GM12878 (cell line): Measurements from ENCODE around the gene ASZ1. TPM values are rescaled to one million over a fixed set of nuclear protein-coding genes. Genes with fewer than 3 reads are reported as not detected.

Experiments
- ATAC-seq: fragments of 200-7000 bp; cut with Tn5 transposase; 3 replicates; pipeline ENCODE4 v1.9.1; 2020; ENCODE audit warnings: mild to moderate bottlenecking, moderate library complexity
- BruUV-seq: library from RNA; stranded (reverse); fragments of 400-500 nt; replicated peaks from 2 replicates; lab custom pipeline; 2021; lab: Mats Ljungman, UMichigan
- CTCF ChIA-PET: fragments of 300-600 bp; sonication (Branson Sonifier 250); formaldehyde crosslinking; extraction: SDS; loops from one replicate; lab custom pipeline; 2021; ENCODE audit warnings: inconsistent platforms; lab: Yijun Ruan, JAX
- POLR2A ChIA-PET: fragments of 350-600 bp; formaldehyde crosslinking; extraction: SDS; loops from one replicate; lab custom pipeline; 2021; ENCODE audit warnings: inconsistent platforms; lab: Charles Lee
- RAD21 ChIA-PET: fragments of 300-600 bp; sonication (Branson Sonifier 250); formaldehyde crosslinking; loops from one replicate; lab custom pipeline; 2023; ENCODE audit warnings: antibody characterized with exemption; ENCODE audit not compliant: unreplicated experiment; lab: Charles Lee
- SMC1A ChIA-PET: fragments of 300-600 bp; sonication (Branson Sonifier 250); formaldehyde crosslinking; loops from one replicate; lab custom pipeline; 2023; ENCODE audit not compliant: unreplicated experiment, uncharacterized antibody; lab: Charles Lee
- DNase-seq: peaks from one replicate; pipeline ENCODE4 v3.0.0-alpha.2; 2011; ENCODE audit warnings: low read depth, low spot score
- FAIRE-seq: peaks from 3 replicates; lab custom pipeline; 2011; peaks lifted over from hg19 to GRCh38; lab: Jason Lieb, UNC
- H2AFZ ChIP-seq: 2 replicates; pipeline ENCODE4 v1.6.0; 2011; ENCODE audit warnings: low read depth, low read length, control low read depth; ENCODE audit not compliant: control insufficient read depth
- H3K27ac ChIP-seq: 2 replicates; pipeline ENCODE4 v1.5.1; 2011; ENCODE audit warnings: control low read depth; ENCODE audit not compliant: control insufficient read depth, insufficient read depth
- H3K27me3 ChIP-seq, 2 experiments: replicated peaks in 1 of 2; 2 replicates each; pipeline versions ENCODE4 v1.6.0 to v1.6.1; 2011; ENCODE audit warnings: low read length in 1 of 2; ENCODE audit not compliant: control insufficient read depth in 2 of 2, insufficient read depth in 2 of 2
- H3K36me3 ChIP-seq, 2 experiments: 2 replicates each; pipeline ENCODE4 v1.5.1; 2011; ENCODE audit warnings: low read length in 1 of 2; ENCODE audit not compliant: control insufficient read depth in 2 of 2, insufficient read depth in 2 of 2
- H3K4me1 ChIP-seq: 2 replicates; pipeline ENCODE4 v1.6.1; 2011; ENCODE audit warnings: mild to moderate bottlenecking, low read length, moderate library complexity, mixed read lengths; ENCODE audit not compliant: control insufficient read depth, insufficient read depth
- H3K4me2 ChIP-seq: 2 replicates; pipeline ENCODE4 v1.6.0; 2011; ENCODE audit warnings: control low read depth; ENCODE audit not compliant: control insufficient read depth, insufficient read depth
- H3K4me3 ChIP-seq: fragments of 200-600 bp; sonication (generic); 2 replicates; pipeline ENCODE4 v1.5.1; 2016
- H3K79me2 ChIP-seq: 2 replicates; pipeline ENCODE4 v1.6.0; 2011; ENCODE audit warnings: low read length; ENCODE audit not compliant: control insufficient read depth, insufficient read depth
- H3K9ac ChIP-seq: 2 replicates; pipeline ENCODE4 v1.8.0; 2011; ENCODE audit warnings: low read length, control low read depth, mixed read lengths; ENCODE audit not compliant: control insufficient read depth, insufficient read depth
- H3K9me3 ChIP-seq: replicated peaks from 3 replicates; pipeline ENCODE4 v1.5.1; 2011; ENCODE audit warnings: mild to moderate bottlenecking, low read length; ENCODE audit not compliant: control insufficient read depth, insufficient read depth
- H4K20me1 ChIP-seq: 2 replicates; pipeline ENCODE4 v1.6.0; 2011; ENCODE audit not compliant: control insufficient read depth, insufficient read depth
- BCL11A ChIP-seq: IDR thresholded peaks from 2 replicates; pipeline ENCODE4 v1.6.1; 2011; ENCODE audit warnings: low read depth, low read length
- DPF2 ChIP-seq: fragments of 450-650 bp; IDR thresholded peaks from 2 replicates; pipeline ENCODE4 v1.6.1; 2017; ENCODE audit warnings: mild to moderate bottlenecking
- HDAC2 ChIP-seq: fragments of 200-600 bp; sonication (generic); IDR thresholded peaks from 2 replicates; pipeline ENCODE4 v1.6.1; 2017
- IKZF1 ChIP-seq: fragments of 450-650 bp; conservative IDR thresholded peaks from 2 replicates; pipeline ENCODE4 v1.6.1; 2017; ENCODE audit warnings: antibody characterized with exemption, mild to moderate bottlenecking
- NFXL1 ChIP-seq: fragments of 450-650 bp; IDR thresholded peaks from 2 replicates; pipeline ENCODE4 v1.6.1; 2017; ENCODE audit warnings: antibody characterized with exemption, mild to moderate bottlenecking, borderline replicate concordance
- NR2C2 ChIP-seq: IDR thresholded peaks from 2 replicates; pipeline ENCODE4 v1.6.1; 2011; ENCODE audit warnings: borderline replicate concordance, low read depth; ENCODE audit not compliant: control insufficient read depth, insufficient read length
- POLR2A ChIP-seq: IDR thresholded peaks from 2 replicates; pipeline ENCODE4 v1.6.1; 2011; ENCODE audit warnings: low read depth, mild to moderate bottlenecking, low read length
- RAD51 ChIP-seq: fragments of 450-650 bp; IDR thresholded peaks from 2 replicates; pipeline ENCODE4 v1.6.1; 2016; ENCODE audit warnings: moderate library complexity, mild to moderate bottlenecking, inconsistent platforms
- SPI1 ChIP-seq: IDR thresholded peaks from 2 replicates; pipeline ENCODE4 v1.6.1; 2011; ENCODE audit warnings: low read depth, mild to moderate bottlenecking, low read length, moderate library complexity, borderline replicate concordance; ENCODE audit not compliant: insufficient read depth
- SREBF2 ChIP-seq: IDR thresholded peaks from 2 replicates; pipeline ENCODE4 v1.6.1; 2012; ENCODE audit warnings: mild to moderate bottlenecking, low read length
- SRF ChIP-seq, 2 experiments: IDR thresholded peaks; 2 replicates each; pipeline ENCODE4 v1.6.1; 2011; ENCODE audit warnings: low read depth in 2 of 2, low read length in 2 of 2, mild to moderate bottlenecking in 1 of 2, moderate library complexity in 1 of 2
- TARDBP ChIP-seq: IDR thresholded peaks from 2 replicates; pipeline ENCODE4 v1.6.1; 2016; ENCODE audit warnings: borderline replicate concordance
- ZNF274 ChIP-seq: IDR thresholded peaks from one replicate; pipeline ENCODE4 v1.8.0; 2011; ENCODE audit not compliant: insufficient read length, insufficient read depth
- ZNF622 ChIP-seq: fragments of 450-650 bp; IDR thresholded peaks from 2 replicates; pipeline ENCODE4 v1.6.1; 2017; ENCODE audit warnings: mild to moderate bottlenecking, inconsistent platforms
- WGBS: methylation state at CpG from one replicate; pipeline ENCODE4 v1.1.6; 2016; ENCODE audit warnings: low lambda C conversion rate; ENCODE audit not compliant: insufficient replicate concordance, insufficient coverage; ENCODE audit errors: missing lambda C conversion rate; 5-methylcytosine and 5-hydroxymethylcytosine counted together
- in situ Hi-C: fragments of 300-500 bp; cut with MboI; formaldehyde crosslinking; loops from 9 replicates; pipeline ENCODE4 v1.14.3; 2018; ENCODE audit warnings: mixed read lengths
- intact Hi-C: fragments of 100-400 bp; cut with micrococcal nuclease; formaldehyde crosslinking; loops from one replicate; pipeline ENCODE4 v1.14.2; 2022; ENCODE audit not compliant: unreplicated experiment
- polyA plus RNA-seq, 11 experiments: library from polyadenylated mRNA; depleted of rRNA in 4 of 11; unstranded in 6 of 11; stranded (reverse) in 5 of 11; fragments of >200 nt; fragmentation: Nextera tagmentation in 4 of 11; fragmentation: Illumina TruSeq in 1 of 11; extraction: Ambion mirVana in 4 of 11; extraction: Trizol in 1 of 11; gene quantifications; 1 replicate in 1 of 11; 2 replicates in 10 of 11; pipeline versions ENCODE4 v1.2.1 to v1.2.3, GENCODE V29; 2011 to 2016; ENCODE audit warnings: inconsistent platforms in 2 of 11, missing spikeins in 2 of 11, low read depth in 1 of 11
- total RNA-seq, 4 experiments: library from RNA; depleted of rRNA in 3 of 4; stranded (reverse); fragments of >200 nt in 3 of 4; fragmentation: Illumina TruSeq in 1 of 4; extraction: Trizol in 1 of 4; gene quantifications; 2 replicates each; pipeline versions ENCODE4 v1.2.1 to v1.2.3, GENCODE V29; 2013 to 2021
- TF ChIP-seq, protein P1 (sequence below): fragments of 450-650 bp; formaldehyde crosslinking; IDR thresholded peaks from 2 replicates; pipeline ENCODE4 v1.4.0; 2020; ENCODE audit warnings: mild to moderate bottlenecking, moderate library complexity
- TF ChIP-seq, protein P2 (sequence below): IDR thresholded peaks from 2 replicates; pipeline ENCODE4 v1.6.1; 2011; ENCODE audit warnings: low read depth, mild to moderate bottlenecking, low read length, moderate library complexity, borderline replicate concordance; ENCODE audit errors: extremely low read depth
- TF ChIP-seq, protein P3 (sequence below): IDR thresholded peaks from 2 replicates; pipeline ENCODE4 v1.6.1; 2011; ENCODE audit warnings: borderline replicate concordance, low read depth, mild to moderate bottlenecking, moderate library complexity, mixed read lengths, low read length; ENCODE audit not compliant: insufficient read depth; ENCODE audit errors: extremely low read length
- TF ChIP-seq, protein P4 (sequence below): IDR thresholded peaks from 2 replicates; pipeline ENCODE4 v1.6.1; 2012; ENCODE audit warnings: low read depth, low read length, improper control_type of control experiment

Gene ASZ1
- total and polyA plus RNA-seq, 10 of the 15 experiments (the other 5 are each of a cell fraction or from before 2014, with no cell fraction given) = 0.04 to 0.09 (median 0.06) TPM; not detected in 5

DNA sequence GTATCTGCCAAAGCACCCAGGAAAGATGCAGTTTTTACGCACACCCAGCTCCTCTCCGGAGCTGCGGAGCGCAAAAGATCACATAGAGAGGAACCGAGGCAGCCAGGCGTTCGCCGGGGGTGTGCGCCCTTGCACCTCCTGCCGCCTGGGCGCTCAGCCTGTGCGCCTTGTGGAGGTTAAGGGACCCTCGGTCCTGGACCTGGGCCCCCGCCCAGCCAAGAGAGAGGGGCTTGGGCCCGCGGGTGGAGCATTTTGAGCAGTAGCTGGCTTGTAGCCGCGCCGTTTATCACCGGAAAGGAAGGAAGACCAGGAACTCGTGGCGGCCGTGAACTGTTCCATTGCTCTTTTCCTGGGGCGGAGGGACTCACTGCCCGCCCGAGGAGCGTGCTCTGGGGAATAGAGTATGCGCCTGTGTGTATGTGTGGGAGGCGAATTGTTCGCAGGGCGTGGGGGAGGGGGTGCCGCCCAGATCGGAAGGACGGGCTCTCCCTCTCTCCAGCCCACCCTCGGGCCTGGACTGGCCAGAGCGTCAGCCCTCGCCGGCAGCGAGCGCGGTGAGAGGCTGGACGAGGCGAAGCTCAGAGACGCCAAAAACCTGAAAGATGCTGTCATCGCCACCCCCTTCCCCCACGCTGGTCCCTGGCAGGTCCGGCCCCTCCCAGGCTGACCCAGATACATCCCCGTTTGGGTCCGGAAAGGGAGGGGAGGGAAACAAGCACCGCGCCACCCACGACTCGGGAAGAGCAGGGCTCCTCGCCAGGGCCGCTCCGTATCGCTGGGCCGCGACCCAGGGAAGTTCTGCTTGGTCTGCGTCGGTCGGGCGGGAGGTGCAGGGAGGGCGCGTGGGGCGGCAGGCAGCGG lies 103.2 kb downstream of the ASZ1 start:
- H3K4me2 ChIP-seq = peak overlapping the region; percentile 81
- ATAC-seq = peak; percentile 64
- peak overlapping the region; percentile 49 for H3K4me3 ChIP-seq
- in situ Hi-C loops (no loop called here), intact Hi-C loops (no loop called here)
- no peaks in the 10 kb centered on the region for H3K36me3 ChIP-seq
- H3K9ac ChIP-seq = no peak overlapping the region
- DNase-seq = no peak
- H3K4me1 ChIP-seq = no peaks in the 10 kb centered on the region
- 8% methylated on average over 54 of the region's 67 CpGs for WGBS
- SMC1A ChIA-PET = interaction anchor here (0.8 to 5.5 kb wide), 10 partner anchors 9 to 111 kb away, joined by 3 to 41 read pairs (median 4); no protein-coding TSS in a partner anchor
- no peaks in the 10 kb centered on the region; the same call in 2 of the 3 replicates for H3K9me3 ChIP-seq
- CTCF ChIA-PET = interaction anchor here (0.6 to 1.9 kb wide), 5 partner anchors 11 to 184 kb away, joined by 3 to 9 read pairs (median 4); no protein-coding TSS in a partner anchor
- H3K27ac ChIP-seq = no peak overlapping the region
- no peaks in the 10 kb centered on the region for H3K79me2 ChIP-seq
- BruUV-seq = no TSS peak
- H3K27me3 ChIP-seq = peaks cover 10 to 27% of the 10 kb centered on the region in 2 experiments
- H2AFZ ChIP-seq = peak overlapping the region; percentile 46
- H4K20me1 ChIP-seq = no peaks in the 10 kb centered on the region
- POLR2A ChIA-PET = interaction anchor here (1.2 to 1.3 kb wide), 2 partner anchors 23 to 93 kb away, joined by 5 read pairs; no protein-coding TSS in a partner anchor
- no peak for FAIRE-seq
- RAD21 ChIA-PET = interaction anchor here (1.1 to 3.4 kb wide), 5 partner anchors 24 to 111 kb away, joined by 3 to 26 read pairs (median 3); no protein-coding TSS in a partner anchor
- TF ChIP-seq, protein P1, sequence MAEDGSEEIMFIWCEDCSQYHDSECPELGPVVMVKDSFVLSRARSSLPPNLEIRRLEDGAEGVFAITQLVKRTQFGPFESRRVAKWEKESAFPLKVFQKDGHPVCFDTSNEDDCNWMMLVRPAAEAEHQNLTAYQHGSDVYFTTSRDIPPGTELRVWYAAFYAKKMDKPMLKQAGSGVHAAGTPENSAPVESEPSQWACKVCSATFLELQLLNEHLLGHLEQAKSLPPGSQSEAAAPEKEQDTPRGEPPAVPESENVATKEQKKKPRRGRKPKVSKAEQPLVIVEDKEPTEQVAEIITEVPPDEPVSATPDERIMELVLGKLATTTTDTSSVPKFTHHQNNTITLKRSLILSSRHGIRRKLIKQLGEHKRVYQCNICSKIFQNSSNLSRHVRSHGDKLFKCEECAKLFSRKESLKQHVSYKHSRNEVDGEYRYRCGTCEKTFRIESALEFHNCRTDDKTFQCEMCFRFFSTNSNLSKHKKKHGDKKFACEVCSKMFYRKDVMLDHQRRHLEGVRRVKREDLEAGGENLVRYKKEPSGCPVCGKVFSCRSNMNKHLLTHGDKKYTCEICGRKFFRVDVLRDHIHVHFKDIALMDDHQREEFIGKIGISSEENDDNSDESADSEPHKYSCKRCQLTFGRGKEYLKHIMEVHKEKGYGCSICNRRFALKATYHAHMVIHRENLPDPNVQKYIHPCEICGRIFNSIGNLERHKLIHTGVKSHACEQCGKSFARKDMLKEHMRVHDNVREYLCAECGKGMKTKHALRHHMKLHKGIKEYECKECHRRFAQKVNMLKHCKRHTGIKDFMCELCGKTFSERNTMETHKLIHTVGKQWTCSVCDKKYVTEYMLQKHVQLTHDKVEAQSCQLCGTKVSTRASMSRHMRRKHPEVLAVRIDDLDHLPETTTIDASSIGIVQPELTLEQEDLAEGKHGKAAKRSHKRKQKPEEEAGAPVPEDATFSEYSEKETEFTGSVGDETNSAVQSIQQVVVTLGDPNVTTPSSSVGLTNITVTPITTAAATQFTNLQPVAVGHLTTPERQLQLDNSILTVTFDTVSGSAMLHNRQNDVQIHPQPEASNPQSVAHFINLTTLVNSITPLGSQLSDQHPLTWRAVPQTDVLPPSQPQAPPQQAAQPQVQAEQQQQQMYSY = no peak
- TF ChIP-seq, protein P2, sequence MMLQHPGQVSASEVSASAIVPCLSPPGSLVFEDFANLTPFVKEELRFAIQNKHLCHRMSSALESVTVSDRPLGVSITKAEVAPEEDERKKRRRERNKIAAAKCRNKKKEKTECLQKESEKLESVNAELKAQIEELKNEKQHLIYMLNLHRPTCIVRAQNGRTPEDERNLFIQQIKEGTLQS = no peak
- no peak for TF ChIP-seq POLR2A
- TF ChIP-seq ZNF622 = no peak
- TF ChIP-seq DPF2 = 0 out of 2 replicates have a peak, but pooled peaks have one; percentile 36
- TF ChIP-seq SRF (IDR thresholded peaks at IDR 0.05; ENCODE audit: low read depth in 2 of 2, low read length in 2 of 2) = no peak
- no peak for TF ChIP-seq ZNF274
- TF ChIP-seq HDAC2 = no peak
- TF ChIP-seq NFXL1 = no peak
- no peak for TF ChIP-seq BCL11A
- peak; percentile 41 for TF ChIP-seq IKZF1
- no peak for TF ChIP-seq NR2C2
- no peak for TF ChIP-seq SREBF2
- no peak for TF ChIP-seq SPI1
- TF ChIP-seq, protein P3, sequence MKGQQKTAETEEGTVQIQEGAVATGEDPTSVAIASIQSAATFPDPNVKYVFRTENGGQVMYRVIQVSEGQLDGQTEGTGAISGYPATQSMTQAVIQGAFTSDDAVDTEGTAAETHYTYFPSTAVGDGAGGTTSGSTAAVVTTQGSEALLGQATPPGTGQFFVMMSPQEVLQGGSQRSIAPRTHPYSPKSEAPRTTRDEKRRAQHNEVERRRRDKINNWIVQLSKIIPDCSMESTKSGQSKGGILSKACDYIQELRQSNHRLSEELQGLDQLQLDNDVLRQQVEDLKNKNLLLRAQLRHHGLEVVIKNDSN = no peak
- TF ChIP-seq, protein P4, sequence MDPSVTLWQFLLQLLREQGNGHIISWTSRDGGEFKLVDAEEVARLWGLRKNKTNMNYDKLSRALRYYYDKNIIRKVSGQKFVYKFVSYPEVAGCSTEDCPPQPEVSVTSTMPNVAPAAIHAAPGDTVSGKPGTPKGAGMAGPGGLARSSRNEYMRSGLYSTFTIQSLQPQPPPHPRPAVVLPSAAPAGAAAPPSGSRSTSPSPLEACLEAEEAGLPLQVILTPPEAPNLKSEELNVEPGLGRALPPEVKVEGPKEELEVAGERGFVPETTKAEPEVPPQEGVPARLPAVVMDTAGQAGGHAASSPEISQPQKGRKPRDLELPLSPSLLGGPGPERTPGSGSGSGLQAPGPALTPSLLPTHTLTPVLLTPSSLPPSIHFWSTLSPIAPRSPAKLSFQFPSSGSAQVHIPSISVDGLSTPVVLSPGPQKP = no peak
- TF ChIP-seq TARDBP = no peak
- no peak for TF ChIP-seq RAD51
